WTC11 (cell line): Measurements from ENCODE around the gene GPR162. TPM values are rescaled to one million over a fixed set of nuclear protein-coding genes. Genes with fewer than 3 reads are reported as not detected.

ENCODE experiments used
- ARID4B ChIP-seq: sonication (generic); formaldehyde crosslinking; IDR thresholded peaks from 2 replicates; pipeline ENCODE4 v1.8.0; 2023; ENCODE audit warnings: missing genetic modification reagents, mild to moderate bottlenecking, borderline replicate concordance
- ATF2 ChIP-seq: sonication (generic); formaldehyde crosslinking; IDR thresholded peaks from 2 replicates; pipeline ENCODE4 v1.8.1; 2022; ENCODE audit warnings: low read depth, missing genetic modification reagents, borderline replicate concordance
- CBFB ChIP-seq: sonication (generic); formaldehyde crosslinking; IDR thresholded peaks from 2 replicates; pipeline ENCODE4 v1.8.1; 2022; ENCODE audit warnings: mild to moderate bottlenecking, low read depth, missing genetic modification reagents
- CDX4 ChIP-seq: fragments of 250-450 bp; sonication (Bioruptor Pico); IDR thresholded peaks from 2 replicates; pipeline ENCODE4 v1.9.0; 2021; ENCODE audit warnings: moderate library complexity, mild to moderate bottlenecking, inconsistent platforms, borderline replicate concordance
- CREB1 ChIP-seq: sonication (generic); formaldehyde crosslinking; IDR thresholded peaks from 2 replicates; pipeline ENCODE4 v1.8.0; 2023; ENCODE audit warnings: mild to moderate bottlenecking, missing genetic modification reagents
- ELF4 ChIP-seq: sonication (generic); formaldehyde crosslinking; IDR thresholded peaks from 2 replicates; pipeline ENCODE4 v1.8.1; 2022; ENCODE audit warnings: low read depth, mild to moderate bottlenecking, moderate library complexity, missing genetic modification reagents
- EMX1 ChIP-seq: fragments of 250-450 bp; sonication (Bioruptor Pico); IDR thresholded peaks from 2 replicates; pipeline ENCODE4 v1.8.0; 2021; ENCODE audit warnings: mild to moderate bottlenecking
- ETV6 ChIP-seq: sonication (generic); formaldehyde crosslinking; IDR thresholded peaks from 2 replicates; pipeline ENCODE4 v1.8.1; 2022; ENCODE audit warnings: mild to moderate bottlenecking, missing genetic modification reagents
- FOXJ3 ChIP-seq: sonication (generic); formaldehyde crosslinking; IDR thresholded peaks from 2 replicates; pipeline ENCODE4 v1.9.0; 2021; ENCODE audit warnings: missing genetic modification reagents, mild to moderate bottlenecking, borderline replicate concordance
- IRF1 ChIP-seq: sonication (generic); formaldehyde crosslinking; IDR thresholded peaks from 2 replicates; pipeline ENCODE4 v1.8.0; 2023; ENCODE audit warnings: missing genetic modification reagents
- IRF2 ChIP-seq: sonication (generic); formaldehyde crosslinking; IDR thresholded peaks from 2 replicates; pipeline ENCODE4 v1.8.0; 2022; ENCODE audit warnings: low read depth, missing genetic modification reagents, borderline replicate concordance
- NFATC4 ChIP-seq: fragments of 250-450 bp; sonication (Bioruptor Pico); IDR thresholded peaks from 2 replicates; pipeline ENCODE4 v1.9.0; 2021; ENCODE audit warnings: mild to moderate bottlenecking
- NR3C1 ChIP-seq: sonication (generic); formaldehyde crosslinking; conservative IDR thresholded peaks from 2 replicates; pipeline ENCODE4 v1.8.1; 2023; ENCODE audit warnings: low read depth, mild to moderate bottlenecking, missing genetic modification reagents
- OVOL2 ChIP-seq: fragments of 250-450 bp; sonication (Bioruptor Pico); IDR thresholded peaks from 2 replicates; pipeline ENCODE4 v1.9.0; 2021; ENCODE audit warnings: mild to moderate bottlenecking, borderline replicate concordance
- RORB ChIP-seq: fragments of 250-450 bp; sonication (Bioruptor Pico); IDR thresholded peaks from 2 replicates; pipeline ENCODE4 v1.9.0; 2021; ENCODE audit warnings: mild to moderate bottlenecking
- SMAD4 ChIP-seq: sonication (generic); formaldehyde crosslinking; IDR thresholded peaks from 2 replicates; pipeline ENCODE4 v1.8.0; 2022; ENCODE audit warnings: mild to moderate bottlenecking, missing genetic modification reagents
- TEAD1 ChIP-seq: sonication (generic); formaldehyde crosslinking; IDR thresholded peaks from 2 replicates; pipeline ENCODE4 v1.8.0; 2022; ENCODE audit warnings: mild to moderate bottlenecking, missing genetic modification reagents
- TP53 ChIP-seq: sonication (generic); formaldehyde crosslinking; IDR thresholded peaks from 2 replicates; pipeline ENCODE4 v1.8.1; 2023; ENCODE audit warnings: mild to moderate bottlenecking, missing genetic modification reagents
- ZBTB43 ChIP-seq: sonication (generic); formaldehyde crosslinking; IDR thresholded peaks from 2 replicates; pipeline ENCODE4 v1.8.1; 2023; ENCODE audit warnings: mild to moderate bottlenecking, missing genetic modification reagents
- ZMAT4 ChIP-seq: fragments of 250-450 bp; sonication (Bioruptor Pico); IDR thresholded peaks from 2 replicates; pipeline ENCODE4 v1.9.0; 2021; ENCODE audit warnings: mild to moderate bottlenecking
- ZNF219 ChIP-seq: sonication (generic); formaldehyde crosslinking; IDR thresholded peaks from 2 replicates; pipeline ENCODE4 v1.8.0; 2023; ENCODE audit warnings: missing genetic modification reagents, mild to moderate bottlenecking, borderline replicate concordance
- total RNA-seq: library from RNA; stranded (reverse); gene quantifications from 3 replicates; pipeline ENCODE4 v1.2.3, GENCODE V29; 2021
- TF ChIP-seq, protein P1 (sequence below): sonication (generic); formaldehyde crosslinking; conservative IDR thresholded peaks from 2 replicates; pipeline ENCODE4 v1.8.1; 2022; ENCODE audit warnings: mild to moderate bottlenecking, missing genetic modification reagents
- TF ChIP-seq, protein P2 (sequence below): fragments of 250-450 bp; sonication (Bioruptor Pico); IDR thresholded peaks from 2 replicates; pipeline ENCODE4 v2.1.2; 2022; ENCODE audit warnings: mild to moderate bottlenecking, moderate library complexity
- TF ChIP-seq, protein P3 (sequence below): sonication (generic); formaldehyde crosslinking; IDR thresholded peaks from 2 replicates; pipeline ENCODE4 v1.8.0; 2022; ENCODE audit warnings: missing genetic modification reagents

The GPR162 gene
- total RNA-seq, 1 experiment from 2014 or later: 7.3 TPM

DNA sequence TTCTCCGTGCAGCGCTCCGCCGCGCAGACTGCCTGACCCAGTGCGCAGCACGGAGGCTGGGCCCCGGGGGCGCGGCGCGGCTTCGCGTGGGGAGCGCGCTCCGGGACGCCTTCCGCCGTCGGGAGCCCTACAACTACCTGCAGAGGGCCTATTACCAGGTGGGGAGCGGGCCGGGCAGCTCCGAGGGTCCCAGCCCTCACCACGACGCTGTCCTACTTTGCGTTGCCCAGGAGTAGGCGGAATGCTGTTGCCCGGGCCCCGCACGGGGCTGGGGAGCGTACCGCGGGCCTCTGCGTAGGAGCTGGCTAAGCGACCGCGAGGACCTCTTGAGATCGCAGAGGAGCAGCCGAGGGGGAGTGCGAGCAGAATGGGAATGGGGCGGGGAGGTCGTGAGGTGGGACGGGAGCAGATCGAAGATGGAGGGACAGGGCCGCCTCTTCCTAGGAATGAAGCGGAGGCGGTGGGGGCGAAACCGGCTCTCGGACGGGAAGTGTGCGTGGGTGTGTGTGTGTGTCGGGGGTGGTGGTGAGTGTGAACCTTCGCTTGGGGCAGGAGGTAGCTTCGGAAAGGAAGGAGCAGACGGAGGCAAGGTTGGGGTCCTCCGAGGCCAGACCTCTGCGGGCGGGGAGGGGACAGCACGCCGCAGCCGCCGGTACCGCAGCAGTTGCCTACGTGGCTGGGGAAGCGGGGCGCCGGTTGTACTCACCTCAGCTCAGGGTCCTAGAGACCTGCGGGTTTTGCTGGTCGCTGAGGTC, 7.3 kb downstream of the GPR162 start (continued):
- peak; percentile 50; the same call in 1 of the 2 replicates for TF ChIP-seq ZBTB43 (CRISPR knock-in tag)
- 0 out of 2 replicates have a peak, but pooled peaks have one; percentile 6 for TF ChIP-seq ZMAT4
- no peak for TF ChIP-seq OVOL2 (CRISPR knock-in tag)
- no peak for TF ChIP-seq ETV6 (CRISPR knock-in tag)
- TF ChIP-seq CREB1 (CRISPR knock-in tag): no peak
- TF ChIP-seq, protein P1, sequence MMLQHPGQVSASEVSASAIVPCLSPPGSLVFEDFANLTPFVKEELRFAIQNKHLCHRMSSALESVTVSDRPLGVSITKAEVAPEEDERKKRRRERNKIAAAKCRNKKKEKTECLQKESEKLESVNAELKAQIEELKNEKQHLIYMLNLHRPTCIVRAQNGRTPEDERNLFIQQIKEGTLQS (CRISPR knock-in tag): no peak
- TF ChIP-seq ZNF219 (CRISPR knock-in tag): no peak
- no peak for TF ChIP-seq NFATC4 (CRISPR knock-in tag)
- no peak for TF ChIP-seq TP53 (CRISPR knock-in tag)
- TF ChIP-seq IRF2: no peak
- TF ChIP-seq TEAD1 (CRISPR knock-in tag): no peak
- TF ChIP-seq, protein P2, sequence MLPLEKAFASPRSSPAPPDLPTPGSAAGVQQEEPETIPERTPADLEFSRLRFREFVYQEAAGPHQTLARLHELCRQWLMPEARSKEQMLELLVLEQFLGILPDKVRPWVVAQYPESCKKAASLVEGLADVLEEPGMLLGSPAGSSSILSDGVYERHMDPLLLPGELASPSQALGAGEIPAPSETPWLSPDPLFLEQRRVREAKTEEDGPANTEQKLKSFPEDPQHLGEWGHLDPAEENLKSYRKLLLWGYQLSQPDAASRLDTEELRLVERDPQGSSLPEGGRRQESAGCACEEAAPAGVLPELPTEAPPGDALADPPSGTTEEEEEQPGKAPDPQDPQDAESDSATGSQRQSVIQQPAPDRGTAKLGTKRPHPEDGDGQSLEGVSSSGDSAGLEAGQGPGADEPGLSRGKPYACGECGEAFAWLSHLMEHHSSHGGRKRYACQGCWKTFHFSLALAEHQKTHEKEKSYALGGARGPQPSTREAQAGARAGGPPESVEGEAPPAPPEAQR (CRISPR knock-in tag): no peak
- TF ChIP-seq CDX4 (CRISPR knock-in tag): no peak
- TF ChIP-seq, protein P3, sequence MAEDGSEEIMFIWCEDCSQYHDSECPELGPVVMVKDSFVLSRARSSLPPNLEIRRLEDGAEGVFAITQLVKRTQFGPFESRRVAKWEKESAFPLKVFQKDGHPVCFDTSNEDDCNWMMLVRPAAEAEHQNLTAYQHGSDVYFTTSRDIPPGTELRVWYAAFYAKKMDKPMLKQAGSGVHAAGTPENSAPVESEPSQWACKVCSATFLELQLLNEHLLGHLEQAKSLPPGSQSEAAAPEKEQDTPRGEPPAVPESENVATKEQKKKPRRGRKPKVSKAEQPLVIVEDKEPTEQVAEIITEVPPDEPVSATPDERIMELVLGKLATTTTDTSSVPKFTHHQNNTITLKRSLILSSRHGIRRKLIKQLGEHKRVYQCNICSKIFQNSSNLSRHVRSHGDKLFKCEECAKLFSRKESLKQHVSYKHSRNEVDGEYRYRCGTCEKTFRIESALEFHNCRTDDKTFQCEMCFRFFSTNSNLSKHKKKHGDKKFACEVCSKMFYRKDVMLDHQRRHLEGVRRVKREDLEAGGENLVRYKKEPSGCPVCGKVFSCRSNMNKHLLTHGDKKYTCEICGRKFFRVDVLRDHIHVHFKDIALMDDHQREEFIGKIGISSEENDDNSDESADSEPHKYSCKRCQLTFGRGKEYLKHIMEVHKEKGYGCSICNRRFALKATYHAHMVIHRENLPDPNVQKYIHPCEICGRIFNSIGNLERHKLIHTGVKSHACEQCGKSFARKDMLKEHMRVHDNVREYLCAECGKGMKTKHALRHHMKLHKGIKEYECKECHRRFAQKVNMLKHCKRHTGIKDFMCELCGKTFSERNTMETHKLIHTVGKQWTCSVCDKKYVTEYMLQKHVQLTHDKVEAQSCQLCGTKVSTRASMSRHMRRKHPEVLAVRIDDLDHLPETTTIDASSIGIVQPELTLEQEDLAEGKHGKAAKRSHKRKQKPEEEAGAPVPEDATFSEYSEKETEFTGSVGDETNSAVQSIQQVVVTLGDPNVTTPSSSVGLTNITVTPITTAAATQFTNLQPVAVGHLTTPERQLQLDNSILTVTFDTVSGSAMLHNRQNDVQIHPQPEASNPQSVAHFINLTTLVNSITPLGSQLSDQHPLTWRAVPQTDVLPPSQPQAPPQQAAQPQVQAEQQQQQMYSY: no peak
- TF ChIP-seq EMX1 (CRISPR knock-in tag): no peak
- no peak for TF ChIP-seq SMAD4 (CRISPR knock-in tag)
- TF ChIP-seq ATF2 (CRISPR knock-in tag): no peak
- no peak for TF ChIP-seq NR3C1 (CRISPR knock-in tag)
- TF ChIP-seq ARID4B (CRISPR knock-in tag): peak; percentile 59; the same call in 1 of the 2 replicates
- no peak for TF ChIP-seq ELF4 (CRISPR knock-in tag)
- TF ChIP-seq IRF1 (CRISPR knock-in tag): no peak
- TF ChIP-seq CBFB (CRISPR knock-in tag): no peak
- TF ChIP-seq FOXJ3: no peak
- no peak for TF ChIP-seq RORB (CRISPR knock-in tag)
